HG02870 (cell line): Measurements from ENCODE around the gene DPP6.
"Not testable (repeated sequence)": the region's sequence is repeated elsewhere in the genome, so short reads cannot be mapped to it uniquely, and the experiment has no call there.

Experiments used
- ATAC-seq: cut with Tn5 transposase; IDR thresholded peaks from one replicate; pipeline ENCODE4 v1.9.1; 2021; ENCODE audit warnings: mild to moderate bottlenecking, moderate library complexity; ENCODE audit not compliant: unreplicated experiment

DPP6 gene

DNA sequence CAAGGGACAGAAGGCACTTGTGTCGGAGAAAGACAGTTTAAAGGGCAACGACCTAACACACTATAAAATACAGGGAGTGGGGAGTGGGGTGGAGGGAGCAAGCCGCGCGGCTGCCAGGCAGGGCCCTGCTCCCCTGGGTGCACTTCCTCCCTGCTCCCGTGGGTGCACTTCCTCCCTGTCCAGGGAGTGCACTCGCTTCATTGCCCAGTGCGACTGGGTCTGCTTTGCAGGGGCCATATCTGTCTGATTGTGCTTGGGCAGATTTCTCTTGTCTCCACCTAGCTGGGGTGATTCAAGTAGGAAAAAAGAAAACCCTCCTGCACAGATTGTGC, 94.5 kb downstream of the DPP6 start:
- ATAC-seq, result not testable (repeated sequence)

GRCh38 chr7:154148791-154149516, 96.8 kb downstream of the DPP6 start:
- ATAC-seq, result not testable (repeated sequence)

DNA sequence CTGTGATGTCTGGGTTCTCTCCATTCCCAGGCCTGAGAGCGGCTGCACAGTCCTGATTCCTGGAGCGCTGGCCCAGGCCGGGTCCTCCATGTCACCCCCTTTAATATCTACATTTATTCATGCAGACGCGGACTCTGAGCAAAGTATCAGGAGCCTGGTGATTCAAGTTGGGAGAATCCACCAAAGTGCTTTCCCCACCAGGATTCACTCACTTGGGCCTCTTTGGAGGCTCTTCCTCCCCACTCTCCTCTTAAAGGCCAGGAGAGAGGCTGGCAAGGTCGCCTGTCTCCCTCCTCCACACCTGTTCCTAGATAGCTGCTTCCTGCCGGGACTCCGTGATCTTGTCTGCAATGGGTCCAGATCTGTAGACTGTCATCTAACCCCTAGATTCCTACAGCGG, 98.5 kb downstream of the DPP6 start:
- not testable (repeated sequence) for ATAC-seq

DNA sequence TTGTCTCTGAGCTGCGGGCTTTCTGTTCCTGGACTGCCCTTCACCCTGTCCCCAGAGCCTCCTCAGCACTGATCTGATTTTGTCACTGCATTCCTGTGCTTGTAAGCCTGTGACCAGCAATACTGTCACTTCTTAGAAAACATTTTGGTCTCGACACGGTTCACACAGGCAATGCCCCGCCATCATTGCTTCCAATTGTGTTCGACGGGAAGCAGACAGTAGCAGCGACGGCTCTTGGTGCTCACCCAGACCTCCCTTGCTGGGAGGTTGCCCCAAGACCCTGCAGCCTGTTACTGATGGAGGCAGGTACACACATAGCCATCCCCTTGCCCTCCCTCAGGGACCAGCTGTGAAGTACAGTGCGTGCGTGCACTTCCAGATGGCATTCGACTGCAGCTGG, 99.1 kb downstream of the DPP6 start:
- ATAC-seq, result not testable (repeated sequence)

- not testable (repeated sequence) for ATAC-seq
These were observed 103.7 kb downstream of the DPP6 start for GRCh38 chr7:154155928-154156327.

DNA sequence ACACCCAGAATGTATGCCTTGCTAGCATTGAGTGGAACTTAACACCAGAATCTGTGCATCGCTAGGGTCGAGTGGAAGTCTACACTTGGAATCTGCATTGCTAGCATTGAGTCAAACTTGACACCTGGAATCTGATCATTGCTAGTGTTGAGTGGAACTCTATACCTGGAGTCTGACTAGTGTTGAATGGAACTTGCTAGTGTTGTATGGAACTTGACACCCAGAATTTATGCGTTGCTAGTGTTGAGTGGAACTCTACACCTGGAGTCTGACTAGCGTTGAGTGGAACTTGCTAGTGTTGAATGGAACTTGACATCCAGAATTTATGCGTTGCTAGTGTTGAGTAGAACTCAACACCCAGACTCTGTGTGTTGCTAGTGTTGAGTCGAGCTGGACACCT, 110.7 kb downstream of the DPP6 start:
- not testable (repeated sequence) for ATAC-seq

DNA sequence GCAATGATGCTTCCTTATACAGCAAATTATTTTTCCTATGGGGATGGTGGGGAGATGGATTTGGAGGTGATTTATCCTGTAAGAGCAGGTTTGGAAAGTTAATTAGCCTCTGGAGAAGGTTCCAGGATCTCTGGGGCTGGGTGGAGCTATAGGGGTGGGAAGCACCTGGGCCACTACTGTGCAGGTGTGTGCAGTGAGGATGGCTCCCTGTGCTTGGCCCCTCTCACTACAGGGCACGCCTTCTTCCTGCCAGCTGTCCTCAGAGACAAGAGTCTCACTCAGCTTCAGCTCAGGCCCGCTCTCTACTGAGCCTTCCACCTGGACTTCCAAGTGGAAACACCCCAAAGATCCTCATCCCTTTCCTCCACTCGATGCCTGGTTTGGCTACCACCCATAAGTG, 111.4 kb downstream of the DPP6 start:
- ATAC-seq, result not testable (repeated sequence)

DNA sequence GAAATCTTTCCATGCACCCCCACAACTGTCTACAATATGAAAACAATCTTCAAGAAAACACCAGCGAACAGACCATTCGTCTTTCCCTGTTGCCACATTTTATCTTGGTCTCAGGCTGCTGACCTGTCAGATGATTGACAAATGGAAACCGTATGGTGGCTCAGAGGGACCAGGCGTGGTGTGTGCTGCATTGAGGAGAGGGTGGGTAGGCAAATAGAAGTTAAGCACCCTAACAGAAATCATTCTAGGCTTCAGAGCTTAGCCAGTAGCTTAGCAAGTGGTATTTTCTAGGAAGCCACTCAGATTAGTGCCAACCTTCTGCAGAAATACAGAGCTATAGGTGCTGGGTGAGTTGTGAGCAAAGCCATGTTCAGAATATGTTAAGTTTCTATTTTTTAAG, 114.9 kb downstream of the DPP6 start:
- no peak for ATAC-seq

GRCh38 chr7:154167807-154168206, 115.6 kb downstream of the DPP6 start:
- ATAC-seq, result no peak

DNA sequence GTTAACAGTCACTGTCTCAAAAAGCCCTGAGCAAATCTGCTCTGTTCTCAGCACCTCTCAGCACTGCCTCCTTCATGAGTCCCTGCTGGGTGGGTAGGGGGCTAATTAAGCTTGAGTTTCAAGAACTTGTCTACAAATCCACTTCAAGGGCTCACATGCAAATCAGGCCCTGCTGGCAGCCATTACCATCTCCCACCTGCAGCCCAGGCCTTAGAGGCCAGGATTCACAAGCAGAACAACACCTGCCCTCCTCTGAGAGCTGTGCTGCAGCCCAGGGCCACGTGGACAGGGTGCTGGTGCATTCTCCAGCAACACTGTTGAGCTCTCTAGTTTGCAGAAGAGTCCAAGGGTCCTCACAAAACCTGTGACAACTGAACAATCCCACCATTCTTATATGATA, 119.2 kb downstream of the DPP6 start:
- no peak for ATAC-seq

- no peak for ATAC-seq
These were observed 120.0 kb downstream of the DPP6 start for GRCh38 chr7:154172236-154172635.

DNA sequence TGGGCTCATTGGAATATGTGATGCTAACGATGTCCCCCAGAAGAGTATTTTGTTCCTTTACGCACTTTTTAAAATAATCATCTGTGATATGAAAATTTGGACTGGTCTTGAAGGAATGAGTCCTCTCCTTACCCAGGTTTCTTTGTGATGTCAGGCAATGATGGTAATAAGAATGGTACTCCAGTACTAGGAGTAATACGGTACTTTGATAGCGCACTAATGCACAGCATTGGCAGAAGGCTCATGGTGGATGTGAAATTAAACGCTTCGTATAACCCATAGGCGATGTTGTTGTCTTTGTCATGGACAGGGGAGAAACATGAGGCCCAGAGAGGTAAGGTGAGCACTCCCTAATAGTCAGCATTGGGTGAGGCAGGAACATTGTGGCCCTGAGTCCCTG, 125.4 kb downstream of the DPP6 start:
- ATAC-seq, result no peak

GRCh38 chr7:154178895-154179294, 126.7 kb downstream of the DPP6 start:
- ATAC-seq, result no peak

GRCh38 chr7:154183482-154183881, 131.3 kb downstream of the DPP6 start:
- ATAC-seq, result no peak

GRCh38 chr7:154183946-154184345, 131.7 kb downstream of the DPP6 start:
- ATAC-seq, result no peak

DNA sequence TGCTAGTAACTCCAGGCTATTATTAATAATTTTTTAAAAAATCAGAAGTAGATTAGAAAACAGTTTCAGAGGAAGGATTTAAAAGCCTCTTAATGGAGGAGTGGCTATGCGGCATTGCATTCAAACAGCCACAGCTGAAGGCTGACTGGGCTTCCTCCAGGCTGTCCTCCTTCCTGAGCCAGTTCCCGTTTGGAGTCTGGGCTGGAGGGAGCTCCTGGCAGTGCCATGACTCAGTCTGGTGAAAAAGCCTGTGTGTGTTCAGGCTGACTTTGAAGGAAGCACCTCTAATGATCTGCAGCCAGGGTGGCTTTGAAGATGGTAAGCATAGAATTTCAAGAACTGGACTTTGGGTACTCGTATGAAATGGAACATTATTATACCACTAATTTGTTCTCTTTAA, 134.6 kb downstream of the DPP6 start:
- ATAC-seq, result no peak

DNA sequence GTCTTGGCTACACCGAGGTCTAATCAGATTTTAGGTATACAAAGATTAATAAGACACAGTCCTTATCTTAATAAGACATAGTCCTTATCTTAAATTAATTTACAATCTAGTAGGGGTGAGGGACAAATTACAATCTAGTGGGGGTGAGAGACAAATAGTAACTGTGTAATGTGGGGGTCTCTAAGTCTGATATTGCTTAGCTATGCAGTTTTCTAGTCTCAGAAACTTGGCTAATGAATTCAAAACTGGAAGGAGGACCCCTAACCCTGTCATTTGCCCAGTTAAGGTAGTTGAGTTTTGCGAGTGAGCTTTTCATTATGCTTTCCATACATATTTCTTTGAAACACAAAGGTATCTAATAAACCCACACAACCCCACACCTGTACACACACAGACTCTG, 136.1 kb downstream of the DPP6 start:
- no peak for ATAC-seq

GRCh38 chr7:154195266-154195665, 143.1 kb downstream of the DPP6 start:
- ATAC-seq, result no peak

- no peak for ATAC-seq
These were observed 146.3 kb downstream of the DPP6 start for GRCh38 chr7:154198481-154198880.

DNA sequence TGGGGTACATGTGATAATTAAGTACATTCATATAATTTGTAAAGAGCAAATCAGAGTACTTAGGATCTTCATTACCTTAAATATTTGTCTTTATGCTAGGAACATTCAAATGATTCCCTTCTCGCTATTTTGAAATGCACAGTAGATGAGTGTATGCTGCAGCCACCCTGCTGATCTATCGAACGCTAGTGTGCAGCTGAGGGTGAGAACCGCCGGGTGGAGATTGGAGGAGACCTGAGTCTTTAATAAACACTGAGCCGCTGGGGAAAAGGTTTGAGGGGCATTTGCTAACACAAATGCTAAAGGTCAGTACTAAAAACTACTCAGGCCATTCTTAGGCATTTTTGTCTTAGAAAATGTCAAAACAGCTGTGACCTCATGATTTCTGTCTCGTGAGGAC, 148.0 kb downstream of the DPP6 start:
- ATAC-seq, result no peak

DNA sequence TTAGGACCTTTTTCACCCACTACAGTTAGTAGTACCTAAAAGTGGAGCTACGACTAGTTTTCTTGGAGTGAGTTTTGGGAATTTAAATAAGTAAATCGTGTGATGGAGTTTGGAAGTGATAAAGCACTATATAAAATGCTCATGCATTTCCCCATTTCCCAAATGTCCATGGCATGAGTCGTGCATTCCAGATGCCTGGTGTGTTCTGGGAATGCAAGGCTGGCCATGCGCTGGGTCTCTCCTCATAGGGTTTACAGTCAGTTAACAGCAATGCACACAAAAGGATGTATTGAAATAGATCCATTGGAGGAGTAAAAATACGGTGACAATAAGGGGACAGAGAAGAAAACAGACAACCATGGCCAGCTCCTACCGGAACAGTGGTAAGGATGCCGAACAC, 149.8 kb downstream of the DPP6 start:
- ATAC-seq, result no peak

DNA sequence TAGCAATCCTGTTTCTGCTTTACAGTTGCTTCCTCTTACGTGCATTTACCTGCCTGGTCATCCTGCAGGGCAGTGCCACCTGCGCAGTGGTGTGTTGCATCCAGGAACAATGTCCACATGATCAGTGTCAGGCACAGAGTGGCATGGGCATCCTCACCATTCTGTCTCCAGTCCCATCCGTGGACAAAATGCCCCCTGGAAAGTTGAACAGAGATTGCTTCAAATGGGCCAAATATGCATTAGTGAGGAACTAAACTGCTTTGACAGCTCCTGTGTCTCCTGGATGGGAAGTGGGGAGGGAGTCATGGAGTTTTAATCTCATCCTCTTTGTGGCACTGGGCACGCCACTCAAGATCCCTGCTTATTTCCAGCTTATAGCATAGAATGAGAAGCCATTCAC, 151.8 kb downstream of the DPP6 start:
- ATAC-seq, result no peak

DNA sequence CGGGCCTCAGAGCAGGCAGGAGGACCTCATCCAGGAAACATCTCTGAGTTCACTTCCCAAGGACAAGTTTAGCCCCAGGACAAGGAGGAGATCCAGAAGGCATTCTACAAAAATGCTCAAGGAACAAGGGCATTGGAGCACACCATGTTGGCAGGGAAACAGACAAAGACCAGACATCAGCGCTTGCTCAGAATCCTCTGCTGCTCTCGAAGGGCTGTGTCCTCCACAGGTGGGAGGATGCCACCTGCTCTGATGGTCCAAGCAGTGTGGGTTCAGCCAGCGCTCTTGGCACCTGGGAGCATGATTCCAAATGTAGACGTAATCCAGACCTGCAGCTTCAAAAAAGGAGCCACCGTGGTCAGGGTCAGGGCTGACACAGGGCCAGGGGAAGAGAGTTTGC, 160.7 kb downstream of the DPP6 start:
- ATAC-seq, result no peak
